ENCODE results near the gene GEMIN7.

- TF ChIP-seq CTCF (IDR thresholded peaks at IDR 0.05) = no peak
- no peak for TF ChIP-seq EZH2 (IDR thresholded peaks at IDR 0.05)
- no peak for TF ChIP-seq EZH2phosphoT487 (IDR thresholded peaks at IDR 0.05)
Observed at GRCh38 chr19:45068041-45068440, 11.0 kb upstream of the GEMIN7 start.

Measured in neural progenitor cell (in vitro differentiated cells).